Neural cell (in vitro differentiated cells): ENCODE data around the gene KIF19.

Experiments
- EZH2 ChIP-seq: fragments of 200-600, 300-800 bp; shearing (Covaris generic), sonication (generic); IDR thresholded peaks from 2 replicates; pipeline ENCODE4 v1.6.1; 2014; ENCODE audit warnings: antibody characterized with exemption, low read length, borderline replicate concordance, mild to moderate bottlenecking; ENCODE audit not compliant: insufficient read depth, poor library complexity, severe bottlenecking
- MXI1 ChIP-seq: fragments of 450-650 bp; conservative IDR thresholded peaks from 2 replicates; pipeline ENCODE4 v1.6.1; 2014; ENCODE audit warnings: antibody characterized with exemption, mild to moderate bottlenecking; ENCODE audit not compliant: poor library complexity, severe bottlenecking
- POLR2AphosphoS5 ChIP-seq: IDR thresholded peaks from 2 replicates; pipeline ENCODE4 v1.6.1; 2012
- TAF1 ChIP-seq: IDR thresholded peaks from 2 replicates; pipeline ENCODE4 v1.6.1; 2012; ENCODE audit warnings: low read depth
- TF ChIP-seq, protein P1 (sequence below): IDR thresholded peaks from 2 replicates; pipeline ENCODE4 v1.6.1; 2012; ENCODE audit warnings: borderline replicate concordance
- TF ChIP-seq, protein P2 (sequence below): fragments of 450-650 bp; IDR thresholded peaks from 2 replicates; pipeline ENCODE4 v1.5.1; 2014; ENCODE audit warnings: antibody characterized with exemption, mild to moderate bottlenecking, moderate library complexity; ENCODE audit not compliant: poor library complexity, severe bottlenecking

DNA sequence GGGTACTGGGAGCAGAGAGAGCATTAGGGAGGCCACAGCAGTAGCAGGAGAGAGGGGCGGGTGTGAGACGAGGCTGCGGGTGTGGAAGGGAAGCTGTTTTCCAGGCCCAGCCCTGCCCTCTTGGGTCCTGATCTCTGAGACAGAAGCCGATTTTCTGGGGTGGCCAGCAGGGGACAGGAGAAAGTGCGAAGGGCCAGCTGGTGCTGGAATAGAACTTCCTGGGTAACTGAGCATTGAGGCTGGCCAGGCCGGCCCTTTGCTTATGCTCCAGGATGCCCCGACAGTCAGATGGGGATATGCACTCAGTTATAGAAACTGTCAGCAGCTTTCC is 34.8 kb downstream of the KIF19 start:
- TF ChIP-seq, protein P1, sequence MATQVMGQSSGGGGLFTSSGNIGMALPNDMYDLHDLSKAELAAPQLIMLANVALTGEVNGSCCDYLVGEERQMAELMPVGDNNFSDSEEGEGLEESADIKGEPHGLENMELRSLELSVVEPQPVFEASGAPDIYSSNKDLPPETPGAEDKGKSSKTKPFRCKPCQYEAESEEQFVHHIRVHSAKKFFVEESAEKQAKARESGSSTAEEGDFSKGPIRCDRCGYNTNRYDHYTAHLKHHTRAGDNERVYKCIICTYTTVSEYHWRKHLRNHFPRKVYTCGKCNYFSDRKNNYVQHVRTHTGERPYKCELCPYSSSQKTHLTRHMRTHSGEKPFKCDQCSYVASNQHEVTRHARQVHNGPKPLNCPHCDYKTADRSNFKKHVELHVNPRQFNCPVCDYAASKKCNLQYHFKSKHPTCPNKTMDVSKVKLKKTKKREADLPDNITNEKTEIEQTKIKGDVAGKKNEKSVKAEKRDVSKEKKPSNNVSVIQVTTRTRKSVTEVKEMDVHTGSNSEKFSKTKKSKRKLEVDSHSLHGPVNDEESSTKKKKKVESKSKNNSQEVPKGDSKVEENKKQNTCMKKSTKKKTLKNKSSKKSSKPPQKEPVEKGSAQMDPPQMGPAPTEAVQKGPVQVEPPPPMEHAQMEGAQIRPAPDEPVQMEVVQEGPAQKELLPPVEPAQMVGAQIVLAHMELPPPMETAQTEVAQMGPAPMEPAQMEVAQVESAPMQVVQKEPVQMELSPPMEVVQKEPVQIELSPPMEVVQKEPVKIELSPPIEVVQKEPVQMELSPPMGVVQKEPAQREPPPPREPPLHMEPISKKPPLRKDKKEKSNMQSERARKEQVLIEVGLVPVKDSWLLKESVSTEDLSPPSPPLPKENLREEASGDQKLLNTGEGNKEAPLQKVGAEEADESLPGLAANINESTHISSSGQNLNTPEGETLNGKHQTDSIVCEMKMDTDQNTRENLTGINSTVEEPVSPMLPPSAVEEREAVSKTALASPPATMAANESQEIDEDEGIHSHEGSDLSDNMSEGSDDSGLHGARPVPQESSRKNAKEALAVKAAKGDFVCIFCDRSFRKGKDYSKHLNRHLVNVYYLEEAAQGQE, result no peak
- TF ChIP-seq POLR2AphosphoS5 (no peak), EZH2 (no peak), MXI1 (no peak), TAF1 (no peak)
- TF ChIP-seq, protein P2, sequence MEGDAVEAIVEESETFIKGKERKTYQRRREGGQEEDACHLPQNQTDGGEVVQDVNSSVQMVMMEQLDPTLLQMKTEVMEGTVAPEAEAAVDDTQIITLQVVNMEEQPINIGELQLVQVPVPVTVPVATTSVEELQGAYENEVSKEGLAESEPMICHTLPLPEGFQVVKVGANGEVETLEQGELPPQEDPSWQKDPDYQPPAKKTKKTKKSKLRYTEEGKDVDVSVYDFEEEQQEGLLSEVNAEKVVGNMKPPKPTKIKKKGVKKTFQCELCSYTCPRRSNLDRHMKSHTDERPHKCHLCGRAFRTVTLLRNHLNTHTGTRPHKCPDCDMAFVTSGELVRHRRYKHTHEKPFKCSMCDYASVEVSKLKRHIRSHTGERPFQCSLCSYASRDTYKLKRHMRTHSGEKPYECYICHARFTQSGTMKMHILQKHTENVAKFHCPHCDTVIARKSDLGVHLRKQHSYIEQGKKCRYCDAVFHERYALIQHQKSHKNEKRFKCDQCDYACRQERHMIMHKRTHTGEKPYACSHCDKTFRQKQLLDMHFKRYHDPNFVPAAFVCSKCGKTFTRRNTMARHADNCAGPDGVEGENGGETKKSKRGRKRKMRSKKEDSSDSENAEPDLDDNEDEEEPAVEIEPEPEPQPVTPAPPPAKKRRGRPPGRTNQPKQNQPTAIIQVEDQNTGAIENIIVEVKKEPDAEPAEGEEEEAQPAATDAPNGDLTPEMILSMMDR, result no peak
